Fibroblast of the conjunctiva (primary cell): Measurements from ENCODE around the gene DNAJC15.

Experiments used
- DNase-seq: peaks from one replicate; pipeline ENCODE4 v3.0.0-alpha.2; 2010; ENCODE audit warnings: low read depth

Gene DNAJC15

GRCh38 chr13:43127103-43127798 lies 103.9 kb downstream of the DNAJC15 start:
- DNase-seq = no peak

GRCh38 chr13:43127827-43128226 lies 104.4 kb downstream of the DNAJC15 start:
- no peak for DNase-seq

GRCh38 chr13:43128504-43128961 lies 105.1 kb downstream of the DNAJC15 start:
- DNase-seq = no peak

GRCh38 chr13:43129066-43129465 lies 105.7 kb downstream of the DNAJC15 start:
- DNase-seq = no peak

GRCh38 chr13:43129511-43130110 lies 106.2 kb downstream of the DNAJC15 start:
- no peak for DNase-seq

GRCh38 chr13:43132257-43132656 lies 108.9 kb downstream of the DNAJC15 start:
- DNase-seq = peak; percentile 8

- DNase-seq = no peak
Measured at GRCh38 chr13:43132911-43133310, 109.5 kb downstream of the DNAJC15 start.

- DNase-seq = no peak
Measured at GRCh38 chr13:43133792-43134191, 110.4 kb downstream of the DNAJC15 start.

- no peak for DNase-seq
Measured at GRCh38 chr13:43134868-43135267, 111.5 kb downstream of the DNAJC15 start.

- no peak for DNase-seq
Measured at GRCh38 chr13:43135516-43135915, 112.1 kb downstream of the DNAJC15 start.

- DNase-seq = peak; percentile 5
Measured at GRCh38 chr13:43136920-43137575, 113.7 kb downstream of the DNAJC15 start.

- no peak for DNase-seq
Measured at GRCh38 chr13:43139211-43139610, 115.8 kb downstream of the DNAJC15 start.

GRCh38 chr13:43139921-43140320 lies 116.5 kb downstream of the DNAJC15 start:
- DNase-seq = no peak

- no peak for DNase-seq
Measured at GRCh38 chr13:43140985-43141384, 117.6 kb downstream of the DNAJC15 start.

GRCh38 chr13:43141685-43142084 lies 118.3 kb downstream of the DNAJC15 start:
- DNase-seq = no peak

- DNase-seq = no peak
Measured at GRCh38 chr13:43143591-43143990, 120.2 kb downstream of the DNAJC15 start.

- DNase-seq = no peak
Measured at GRCh38 chr13:43145534-43146196, 122.3 kb downstream of the DNAJC15 start.

- DNase-seq = no peak
Measured at GRCh38 chr13:43146400-43146799, 123.0 kb downstream of the DNAJC15 start.

- DNase-seq = no peak
Measured at GRCh38 chr13:43150369-43151207, 127.2 kb downstream of the DNAJC15 start.

- DNase-seq = peak; percentile 67
Measured at GRCh38 chr13:43153436-43154090, 130.2 kb downstream of the DNAJC15 start.

GRCh38 chr13:43154156-43154651 lies 130.8 kb downstream of the DNAJC15 start:
- DNase-seq = no peak
